Activated naive CD4-positive, alpha-beta T cell treated with Interleukin-2 at 50 U/mL for 16 hours (primary cell): ENCODE data around the gene LGALS4.
"Not testable (repeated sequence)": the region's sequence is repeated elsewhere in the genome, so short reads cannot be mapped to it uniquely, and the experiment has no call there.

Experiments used
- DNase-seq: peaks from one replicate; pipeline ENCODE4 v3.0.0-alpha.2; 2020

Gene LGALS4

GRCh38 chr19:38821230-38821825 lies 8.6 kb upstream of the LGALS4 start:
- not testable (repeated sequence) for DNase-seq

- no peak for DNase-seq
Measured at GRCh38 chr19:38819231-38819920, 6.6 kb upstream of the LGALS4 start.

DNA sequence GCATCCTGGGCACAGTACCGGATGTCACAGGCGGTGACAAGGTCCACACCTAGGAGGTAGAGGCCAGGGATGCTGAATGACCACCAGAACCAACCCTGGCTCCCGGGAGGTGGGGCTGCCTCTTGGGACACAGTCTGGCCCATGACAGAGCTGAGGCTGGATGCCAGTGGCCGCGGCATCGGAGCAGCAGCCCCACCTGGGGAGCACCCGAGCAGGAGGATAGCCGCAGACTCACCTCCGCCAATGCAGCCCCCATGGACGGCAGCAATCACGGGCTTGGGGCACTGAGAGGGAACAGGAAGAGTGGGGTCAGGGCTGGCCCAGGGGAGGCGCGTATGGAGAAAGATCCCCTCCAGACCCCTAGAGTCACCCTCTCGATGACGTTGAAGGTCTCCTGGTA lies 4.3 kb upstream of the LGALS4 start:
- no peak for DNase-seq

GRCh38 chr19:38816131-38816750 lies 3.5 kb upstream of the LGALS4 start:
- DNase-seq, result no peak

GRCh38 chr19:38815059-38816001 lies 2.6 kb upstream of the LGALS4 start:
- DNase-seq, result no peak

DNA sequence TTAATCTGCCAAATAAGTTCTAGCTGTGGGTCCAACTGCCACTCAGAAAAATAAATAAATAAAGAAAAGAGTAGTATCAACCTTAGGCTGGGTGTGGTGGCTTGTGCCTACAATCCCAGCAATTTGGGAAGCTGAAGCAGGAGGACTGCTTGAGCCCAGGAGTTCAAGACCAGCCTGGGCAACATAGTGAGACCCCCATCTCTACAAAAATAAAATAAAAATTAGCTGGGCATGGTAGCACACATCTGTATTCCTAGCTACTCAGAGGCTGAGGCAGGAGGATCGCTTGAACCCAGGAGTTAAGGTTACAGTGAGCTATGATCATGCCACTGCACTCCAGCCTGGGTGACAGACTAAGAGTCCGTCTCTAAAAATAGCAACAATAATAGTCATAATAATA lies 1.2 kb upstream of the LGALS4 start:
- DNase-seq, result not testable (repeated sequence)

GRCh38 chr19:38813323-38813722 lies 578 bp upstream of the LGALS4 start:
- no peak for DNase-seq

- DNase-seq, result no peak
Measured at GRCh38 chr19:38812009-38812840, 520 bp downstream of the LGALS4 start.

- no peak for DNase-seq
Measured at GRCh38 chr19:38809592-38810252, 3.0 kb downstream of the LGALS4 start.

DNA sequence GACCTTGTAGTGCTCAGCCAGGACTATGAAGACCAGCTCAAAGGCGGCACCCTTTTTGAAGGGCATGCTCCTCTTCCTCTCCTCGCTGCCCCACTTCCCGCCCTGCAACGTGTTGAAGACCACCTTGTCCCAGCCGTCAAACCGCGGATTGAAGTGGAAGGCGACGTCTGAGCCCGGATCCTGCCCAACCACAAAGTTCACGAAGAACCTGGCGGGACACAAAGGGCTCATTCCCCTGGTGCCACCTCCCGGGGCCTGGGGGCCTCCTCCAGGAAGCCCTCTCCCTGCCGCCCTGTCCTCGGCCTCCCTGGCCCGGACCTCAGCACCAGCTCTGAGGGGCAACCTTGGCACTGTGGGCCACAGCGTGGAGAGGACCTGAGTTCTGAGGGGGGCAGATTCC lies 4.0 kb downstream of the LGALS4 start:
- DNase-seq, result no peak

DNA sequence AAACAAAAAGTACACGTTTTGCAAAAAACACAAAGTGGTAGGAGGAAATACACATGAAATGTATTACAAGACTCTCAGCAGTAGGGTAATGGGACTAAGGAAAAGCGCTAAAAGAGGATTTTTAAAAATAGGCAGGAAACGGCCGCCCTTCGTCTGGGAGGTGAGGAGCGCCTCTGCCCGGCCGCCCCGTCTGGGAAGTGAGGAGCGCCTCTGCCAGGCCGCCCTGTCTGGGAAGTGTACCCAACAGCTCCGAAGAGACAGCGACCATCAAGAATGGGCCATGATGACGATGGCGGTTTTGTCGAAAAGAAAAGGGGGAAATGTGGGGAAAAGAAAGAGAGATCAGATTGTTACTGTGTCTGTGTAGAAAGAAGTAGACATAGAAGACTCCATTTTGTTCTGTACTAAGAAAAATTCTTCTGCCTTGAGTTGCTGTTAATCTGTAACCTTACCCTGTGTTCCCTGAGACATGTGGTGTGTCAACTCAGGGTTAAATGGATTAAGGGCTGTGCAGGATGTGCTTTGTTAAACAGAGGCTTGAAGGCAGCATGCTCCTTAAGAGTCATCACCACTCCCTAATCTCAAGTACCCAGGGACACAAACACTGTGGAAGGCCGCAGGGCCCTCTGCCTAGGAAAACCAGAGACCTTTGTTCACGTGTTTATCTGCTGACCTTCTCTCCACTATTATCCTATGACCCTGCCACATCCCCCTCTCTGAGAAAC lies 5.2 kb downstream of the LGALS4 start:
- DNase-seq, result not testable (repeated sequence)

- DNase-seq, result no peak
Measured at GRCh38 chr19:38806371-38806770, 6.4 kb downstream of the LGALS4 start.

GRCh38 chr19:38805180-38805579 lies 7.6 kb downstream of the LGALS4 start:
- DNase-seq, result no peak

- no peak for DNase-seq
Measured at GRCh38 chr19:38803543-38803942, 9.2 kb downstream of the LGALS4 start.

DNA sequence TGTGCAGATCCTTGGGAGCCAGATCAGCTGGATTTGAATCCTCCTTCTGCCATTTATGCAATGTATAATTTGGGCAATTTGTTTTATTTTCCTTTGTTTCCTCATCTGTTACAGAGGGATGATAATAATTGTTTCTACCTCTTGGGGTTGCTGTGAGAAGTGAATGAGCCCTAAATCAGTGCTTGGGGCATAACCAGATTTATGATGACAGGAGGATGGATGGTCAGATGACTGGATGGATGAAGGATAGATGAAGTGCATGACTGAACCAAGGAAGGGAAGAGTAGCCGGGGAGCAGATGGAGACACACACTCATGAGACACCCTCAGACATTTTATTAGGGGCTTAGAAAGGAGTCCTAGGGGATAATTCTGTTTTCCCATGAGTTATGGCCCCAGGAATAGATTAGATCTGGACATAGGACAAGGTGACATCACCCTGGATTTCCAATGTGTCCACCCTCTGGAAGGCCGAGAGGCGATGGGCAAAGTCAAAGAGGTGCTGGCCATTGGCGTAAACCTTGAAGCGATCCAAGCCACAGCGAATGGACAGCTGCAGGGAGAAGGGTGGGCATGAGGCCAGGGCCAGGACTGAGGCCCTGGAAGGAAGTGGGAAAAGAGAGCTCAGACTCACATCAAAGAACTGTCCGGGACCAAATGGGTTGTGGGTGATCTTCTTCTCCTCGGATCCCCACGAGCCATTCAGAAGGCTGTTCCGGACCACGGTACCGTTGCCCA lies 11.2 kb downstream of the LGALS4 start:
- DNase-seq, result no peak

GRCh38 chr19:38800577-38801347 lies 12.0 kb downstream of the LGALS4 start:
- DNase-seq, result no peak

DNA sequence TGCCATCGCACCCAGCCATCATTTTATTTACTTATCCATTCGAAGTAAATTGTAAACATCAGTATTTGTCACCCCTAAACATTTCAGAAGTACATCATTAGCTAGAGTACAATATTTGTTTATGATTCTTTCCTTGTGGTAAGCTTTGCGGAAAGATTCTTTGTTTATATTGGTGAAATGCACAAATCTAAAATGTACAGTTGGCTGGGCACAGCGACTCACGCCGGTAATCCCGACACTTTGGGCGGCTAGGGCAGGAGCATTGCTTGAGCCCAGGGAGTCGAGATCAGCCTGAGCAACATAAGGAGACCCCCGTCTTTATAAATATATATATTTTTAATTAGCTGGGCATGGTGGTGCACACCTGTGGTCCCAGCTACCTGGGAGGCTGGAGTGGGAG lies 13.6 kb downstream of the LGALS4 start:
- DNase-seq, result no peak

GRCh38 chr19:38797781-38798180 lies 15.0 kb downstream of the LGALS4 start:
- not testable (repeated sequence) for DNase-seq

GRCh38 chr19:38796154-38796553 lies 16.6 kb downstream of the LGALS4 start:
- no peak for DNase-seq
